H9 (cell line): ENCODE measurements around the gene TMEM123. TPM values are rescaled to one million over a fixed set of nuclear protein-coding genes. Genes with fewer than 3 reads are reported as not detected.

Experiments used
- DNase-seq: peaks from one replicate; pipeline ENCODE4 v3.0.0-alpha.2; 2017
- H2AFZ ChIP-seq: one replicate; pipeline ENCODE4 v1.6.1; 2013; ENCODE audit warnings: mild to moderate bottlenecking, low read length, control low read depth, moderate library complexity
- H2AK5ac ChIP-seq: 2 replicates; pipeline ENCODE4 v1.6.1; 2013; ENCODE audit warnings: low read length, control low read depth, mixed read lengths; ENCODE audit not compliant: insufficient read length
- H2BK120ac ChIP-seq: one replicate; pipeline ENCODE4 v1.6.1; 2013; ENCODE audit warnings: low read depth, mild to moderate bottlenecking, low read length, control low read depth, inconsistent platforms; ENCODE audit not compliant: poor library complexity, severe bottlenecking
- H2BK12ac ChIP-seq: 2 replicates; pipeline ENCODE4 v1.6.1; 2013; ENCODE audit warnings: low read length, control low read depth, mixed read lengths, low read depth; ENCODE audit not compliant: insufficient read length
- H2BK15ac ChIP-seq: 2 replicates; pipeline ENCODE4 v1.6.1; 2013; ENCODE audit warnings: low read depth, low read length, control low read depth
- H2BK20ac ChIP-seq: one replicate; pipeline ENCODE4 v1.6.1; 2013; ENCODE audit warnings: low read depth, mild to moderate bottlenecking, low read length, control low read depth, inconsistent platforms; ENCODE audit not compliant: poor library complexity, severe bottlenecking
- H2BK5ac ChIP-seq: 2 replicates; pipeline ENCODE4 v1.6.1; 2013; ENCODE audit warnings: low read length, control low read depth, mixed read lengths; ENCODE audit not compliant: insufficient read length
- H3K14ac ChIP-seq: 2 replicates; pipeline ENCODE4 v1.6.1; 2013; ENCODE audit warnings: low read length, control low read depth; ENCODE audit not compliant: insufficient read depth
- H3K18ac ChIP-seq: 2 replicates; pipeline ENCODE4 v1.6.1; 2013; ENCODE audit warnings: low read depth, mild to moderate bottlenecking, mixed read lengths, low read length, control low read depth; ENCODE audit not compliant: insufficient read length
- H3K23ac ChIP-seq: 2 replicates; pipeline ENCODE4 v1.6.1; 2013; ENCODE audit warnings: low read length, control low read depth, mixed read lengths, low read depth; ENCODE audit not compliant: insufficient read length
- H3K23me2 ChIP-seq: 2 replicates; pipeline ENCODE4 v1.6.1; 2013; ENCODE audit warnings: low read depth, mild to moderate bottlenecking, mixed read lengths, low read length, control low read depth; ENCODE audit not compliant: insufficient read length, poor library complexity, severe bottlenecking
- H3K27ac ChIP-seq: 2 replicates; pipeline ENCODE4 v1.5.1; 2013; ENCODE audit warnings: low read length, control low read depth, mixed read lengths, low read depth; ENCODE audit not compliant: insufficient read length
- H3K27me3 ChIP-seq: 2 replicates; pipeline ENCODE4 v1.6.1; 2013; ENCODE audit warnings: low read length, control low read depth, inconsistent platforms; ENCODE audit not compliant: insufficient read depth
- H3K4ac ChIP-seq: 2 replicates; pipeline ENCODE4 v1.6.1; 2013; ENCODE audit warnings: low read depth, mild to moderate bottlenecking, control low read depth, inconsistent platforms, low read length, moderate library complexity
- H3K4me1 ChIP-seq: 2 replicates; pipeline ENCODE4 v1.6.1; 2013; ENCODE audit warnings: low read length, control low read depth, inconsistent platforms; ENCODE audit not compliant: insufficient read depth
- H3K4me2 ChIP-seq: 2 replicates; pipeline ENCODE4 v1.6.1; 2013; ENCODE audit warnings: low read length, control low read depth, mixed read lengths; ENCODE audit not compliant: insufficient read length, insufficient read depth
- H3K56ac ChIP-seq: 2 replicates; pipeline ENCODE4 v1.6.1; 2013; ENCODE audit warnings: low read depth, mild to moderate bottlenecking, mixed read lengths, low read length, control low read depth; ENCODE audit not compliant: insufficient read length
- H3K79me1 ChIP-seq: 2 replicates; pipeline ENCODE4 v1.6.1; 2013; ENCODE audit warnings: low read depth, mild to moderate bottlenecking, moderate library complexity, low read length, control low read depth, inconsistent platforms; ENCODE audit not compliant: insufficient read depth, poor library complexity, severe bottlenecking
- H3K79me2 ChIP-seq: 2 replicates; pipeline ENCODE4 v1.6.1; 2013; ENCODE audit warnings: low read length, control low read depth, inconsistent platforms; ENCODE audit not compliant: insufficient read depth
- H3K9ac ChIP-seq: 2 replicates; pipeline ENCODE4 v1.6.1; 2013; ENCODE audit warnings: low read length, control low read depth, mixed read lengths; ENCODE audit not compliant: insufficient read length; ENCODE audit errors: extremely low read depth
- H3K9me3 ChIP-seq: one replicate; pipeline ENCODE4 v1.6.1; 2013; ENCODE audit warnings: low read depth, low read length, inconsistent platforms; ENCODE audit not compliant: control insufficient read depth
- H3T11ph ChIP-seq: one replicate; pipeline ENCODE4 v1.6.1; 2013; ENCODE audit warnings: mild to moderate bottlenecking, low read length, control low read depth, inconsistent platforms
- H4K20me1 ChIP-seq: one replicate; pipeline ENCODE4 v1.6.1; 2013; ENCODE audit not compliant: control insufficient read depth, insufficient read length, insufficient read depth
- H4K5ac ChIP-seq: 2 replicates; pipeline ENCODE4 v1.6.1; 2013; ENCODE audit warnings: low read depth, mild to moderate bottlenecking, mixed read lengths, low read length, control low read depth; ENCODE audit not compliant: insufficient read length
- H4K8ac ChIP-seq: replicated peaks from 2 replicates; pipeline ENCODE4 v1.6.1; 2013; ENCODE audit warnings: low read length, control low read depth, mixed read lengths, low read depth; ENCODE audit not compliant: insufficient read length
- H4K91ac ChIP-seq: 2 replicates; pipeline ENCODE4 v1.6.1; 2013; ENCODE audit warnings: low read depth, mild to moderate bottlenecking, moderate library complexity, mixed read lengths, low read length, control low read depth; ENCODE audit not compliant: insufficient read length
- H3K27ac Mint-ChIP-seq, 3 experiments: 2 replicates in 2 of 3; 3 replicates in 1 of 3; pipeline ENCODE4 v1.8.0; 2020 to 2021; ENCODE audit warnings: mixed read lengths in 3 of 3, mild to moderate bottlenecking in 1 of 3, moderate library complexity in 1 of 3
- H3K27me3 Mint-ChIP-seq: 2 replicates; pipeline ENCODE4 v1.8.0; 2021; ENCODE audit warnings: low read depth, mild to moderate bottlenecking, moderate library complexity, mixed read lengths
- H3K36me3 Mint-ChIP-seq, 3 experiments: 2 replicates in 2 of 3; 3 replicates in 1 of 3; pipeline ENCODE4 v1.8.0; 2020 to 2021; ENCODE audit warnings: low read depth in 3 of 3, mixed read lengths in 3 of 3; ENCODE audit not compliant: insufficient read depth in 1 of 3
- H3K4me1 Mint-ChIP-seq, 2 experiments: 2 replicates each; pipeline ENCODE4 v1.8.0; 2020; ENCODE audit warnings: mixed read lengths in 2 of 2
- H3K4me3 Mint-ChIP-seq, 2 experiments: 2 replicates in 1 of 2; 3 replicates in 1 of 2; pipeline ENCODE4 v1.8.0; 2020 to 2021; ENCODE audit warnings: mild to moderate bottlenecking in 2 of 2, mixed read lengths in 2 of 2, moderate library complexity in 1 of 2
- H3K9me3 Mint-ChIP-seq, 2 experiments: 2 replicates in 1 of 2; 3 replicates in 1 of 2; pipeline ENCODE4 v1.8.0; 2020; ENCODE audit warnings: mild to moderate bottlenecking in 2 of 2, mixed read lengths in 2 of 2, moderate library complexity in 1 of 2
- WGBS: extraction: QIAGEN DNeasy Blood & Tissue Kit; methylation state at CpG from one replicate; pipeline ENCODE4 v1.1.7; 2013; ENCODE audit warnings: missing lambda C conversion rate, low lambda C conversion rate, mixed read lengths; ENCODE audit not compliant: insufficient read length; ENCODE audit errors: extremely low coverage; 5-methylcytosine and 5-hydroxymethylcytosine counted together
- total RNA-seq: library from RNA; stranded (reverse); gene quantifications from 2 replicates; pipeline ENCODE4 v1.2.1, GENCODE V29; 2021
- TF ChIP-seq, protein P1 (sequence below): fragments of 200-600 bp; sonication (generic); conservative IDR thresholded peaks from 3 replicates; pipeline ENCODE4 v1.8.0; 2021; ENCODE audit warnings: antibody characterized with exemption, mild to moderate bottlenecking

The TMEM123 gene
- total RNA-seq, 1 experiment from 2014 or later = 76.7 TPM

DNA sequence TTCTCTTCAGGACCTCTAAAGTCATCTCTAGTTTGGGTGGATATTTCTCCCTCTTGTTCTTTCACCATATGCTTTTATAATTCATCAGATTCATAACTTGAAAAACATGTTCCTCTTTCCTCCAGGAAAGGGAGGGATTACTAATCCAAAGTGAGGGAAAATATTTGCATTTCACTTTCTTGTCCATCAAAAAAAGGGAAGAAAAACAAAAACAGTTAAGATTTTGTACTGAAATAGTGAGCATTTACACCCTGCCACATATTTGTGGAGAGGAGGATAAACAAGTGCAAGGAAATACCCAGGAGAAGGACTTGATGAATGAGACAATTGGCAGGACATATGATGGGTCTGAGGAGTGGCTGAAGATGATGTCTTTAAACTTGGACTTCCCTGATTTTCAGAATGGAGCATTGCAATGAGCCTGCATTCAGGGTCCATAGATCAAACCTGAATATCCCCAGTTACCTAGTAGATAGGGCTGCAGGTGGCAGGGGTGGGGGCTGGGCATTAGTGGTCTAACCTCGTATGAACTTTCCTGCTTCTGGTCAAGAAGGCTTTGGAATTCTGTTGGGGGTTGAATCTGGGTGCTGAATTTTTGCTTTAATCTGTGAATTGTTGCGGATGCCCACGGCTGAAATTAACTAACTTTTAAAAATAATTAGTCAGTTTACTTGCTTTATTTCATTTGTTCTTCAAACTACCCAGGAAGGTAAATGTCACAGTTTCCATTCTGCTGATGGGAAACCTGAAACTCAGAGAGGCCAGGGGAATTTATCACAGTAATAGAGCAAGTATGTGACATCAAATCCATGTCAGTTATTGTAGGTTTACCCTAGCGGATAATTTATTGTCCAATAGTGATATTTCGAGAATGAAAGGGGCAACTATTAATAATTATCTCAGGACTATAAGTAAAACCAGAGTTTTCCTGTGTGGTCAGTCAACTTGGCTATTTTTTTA is 36.9 kb upstream of the TMEM123 start:
- H3K9ac ChIP-seq = no peak overlapping the region

More for the DNA sequence above, 36.9 kb upstream of the TMEM123 start:
- H3K27ac Mint-ChIP-seq = no peak overlapping the region
- Histone ChIP-seq H3K14ac (no peak overlapping the region), H3K23ac (no peak overlapping the region), H4K20me1 (no peaks in the 10 kb centered on the region), H3K4me2 (no peak overlapping the region), H2BK20ac (no peak overlapping the region), H3K4ac (no peak overlapping the region), H3K79me1 (no peaks in the 10 kb centered on the region), H3K9me3 (no peaks in the 10 kb centered on the region), H3T11ph (no peak overlapping the region), H3K4me1 (no peaks in the 10 kb centered on the region), H2AFZ (no peak overlapping the region), H4K5ac (no peak overlapping the region), H2BK120ac (no peak overlapping the region), H2BK15ac (no peak overlapping the region), H3K27ac (no peak overlapping the region), H2AK5ac (no peak overlapping the region), H3K27me3 (no peaks in the 10 kb centered on the region), H2BK12ac (no peak overlapping the region), H2BK5ac (no peak overlapping the region), H4K8ac (no peak overlapping the region), H3K18ac (no peak overlapping the region), H3K56ac (no peak overlapping the region), H3K23me2 (no peaks in the 10 kb centered on the region), H4K91ac (no peak overlapping the region), H3K79me2 (no peaks in the 10 kb centered on the region)
- WGBS = no CpG with 5 or more reads among the region's 5 CpGs
- H3K4me1 Mint-ChIP-seq = 0 out of 4 replicates have a peak, but pooled peaks cover 0 to 4% of the 10 kb centered on the region in 2 experiments
- no peak for DNase-seq
- TF ChIP-seq, protein P1, sequence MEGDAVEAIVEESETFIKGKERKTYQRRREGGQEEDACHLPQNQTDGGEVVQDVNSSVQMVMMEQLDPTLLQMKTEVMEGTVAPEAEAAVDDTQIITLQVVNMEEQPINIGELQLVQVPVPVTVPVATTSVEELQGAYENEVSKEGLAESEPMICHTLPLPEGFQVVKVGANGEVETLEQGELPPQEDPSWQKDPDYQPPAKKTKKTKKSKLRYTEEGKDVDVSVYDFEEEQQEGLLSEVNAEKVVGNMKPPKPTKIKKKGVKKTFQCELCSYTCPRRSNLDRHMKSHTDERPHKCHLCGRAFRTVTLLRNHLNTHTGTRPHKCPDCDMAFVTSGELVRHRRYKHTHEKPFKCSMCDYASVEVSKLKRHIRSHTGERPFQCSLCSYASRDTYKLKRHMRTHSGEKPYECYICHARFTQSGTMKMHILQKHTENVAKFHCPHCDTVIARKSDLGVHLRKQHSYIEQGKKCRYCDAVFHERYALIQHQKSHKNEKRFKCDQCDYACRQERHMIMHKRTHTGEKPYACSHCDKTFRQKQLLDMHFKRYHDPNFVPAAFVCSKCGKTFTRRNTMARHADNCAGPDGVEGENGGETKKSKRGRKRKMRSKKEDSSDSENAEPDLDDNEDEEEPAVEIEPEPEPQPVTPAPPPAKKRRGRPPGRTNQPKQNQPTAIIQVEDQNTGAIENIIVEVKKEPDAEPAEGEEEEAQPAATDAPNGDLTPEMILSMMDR = no peak
- no peaks in the 10 kb centered on the region for H3K27me3 Mint-ChIP-seq
- H3K9me3 Mint-ChIP-seq = no peaks in the 10 kb centered on the region
- no peaks in the 10 kb centered on the region for H3K36me3 Mint-ChIP-seq
- no peak overlapping the region for H3K4me3 Mint-ChIP-seq
